HEK293 (cell line): Measurements from ENCODE around the gene DNER.

Experiments
- CTCF ChIP-seq: fragments of 450-650 bp; formaldehyde crosslinking; IDR thresholded peaks from 2 replicates; pipeline ENCODE4 v1.5.1; 2016; ENCODE audit warnings: missing biosample characterization, missing genetic modification characterization
- GLIS2 ChIP-seq: fragments of 450-650 bp; formaldehyde crosslinking; IDR thresholded peaks from 2 replicates; pipeline ENCODE4 v1.5.1; 2016; ENCODE audit warnings: missing biosample characterization, missing genetic modification characterization
- HOXD13 ChIP-seq: sonication (generic); formaldehyde crosslinking; IDR thresholded peaks from 2 replicates; pipeline ENCODE4 v1.8.0; 2022; ENCODE audit warnings: missing genetic modification reagents, borderline replicate concordance
- ZBTB1 ChIP-seq: fragments of 450-650 bp; formaldehyde crosslinking; IDR thresholded peaks from 2 replicates; pipeline ENCODE4 v1.5.1; 2016; ENCODE audit warnings: missing biosample characterization, missing genetic modification characterization
- ZNF121 ChIP-seq: fragments of 450-650 bp; formaldehyde crosslinking; IDR thresholded peaks from 2 replicates; pipeline ENCODE4 v1.5.1; 2016; ENCODE audit warnings: missing biosample characterization, missing genetic modification characterization
- ZSCAN16 ChIP-seq: fragments of 450-650 bp; formaldehyde crosslinking; IDR thresholded peaks from 2 replicates; pipeline ENCODE4 v1.5.1; 2016; ENCODE audit warnings: missing biosample characterization, missing genetic modification characterization
- ZSCAN5A ChIP-seq: fragments of 450-650 bp; formaldehyde crosslinking; IDR thresholded peaks from 2 replicates; pipeline ENCODE4 v1.5.1; 2016; ENCODE audit warnings: missing biosample characterization, missing genetic modification characterization
- TF ChIP-seq, protein P1 (sequence below): fragments of 450-650 bp; formaldehyde crosslinking; IDR thresholded peaks from 2 replicates; pipeline ENCODE4 v1.5.1; 2016; ENCODE audit warnings: missing biosample characterization, missing genetic modification characterization

DNA sequence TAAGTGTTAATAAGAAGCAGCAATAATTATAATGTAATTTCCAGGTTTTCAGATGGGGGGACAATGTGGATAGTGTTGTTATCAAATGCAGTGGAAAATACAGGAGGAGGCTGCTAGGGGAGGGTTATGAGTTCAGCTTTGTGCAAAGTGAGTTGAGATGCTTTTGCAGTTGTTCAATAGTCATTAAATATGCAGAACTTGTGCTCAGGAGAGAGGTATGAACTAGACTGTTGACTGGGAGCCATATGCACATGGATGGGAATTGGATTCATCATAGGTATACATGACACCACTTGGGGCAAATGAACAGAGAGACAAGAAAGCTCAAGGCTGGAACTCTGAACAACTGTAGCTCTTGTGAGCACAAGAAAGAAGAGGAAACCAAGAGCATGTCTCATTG lies 261.1 kb downstream of the DNER start:
- no peak for TF ChIP-seq CTCF (tag by site-specific recombination)
- TF ChIP-seq ZBTB1 (tag by site-specific recombination) = no peak
- no peak for TF ChIP-seq HOXD13 (CRISPR knock-in tag)
- TF ChIP-seq ZSCAN16 (tag by site-specific recombination) = no peak
- TF ChIP-seq ZSCAN5A = no peak
- TF ChIP-seq ZNF121 = no peak
- no peak for TF ChIP-seq GLIS2 (tag by site-specific recombination)
- TF ChIP-seq, protein P1, sequence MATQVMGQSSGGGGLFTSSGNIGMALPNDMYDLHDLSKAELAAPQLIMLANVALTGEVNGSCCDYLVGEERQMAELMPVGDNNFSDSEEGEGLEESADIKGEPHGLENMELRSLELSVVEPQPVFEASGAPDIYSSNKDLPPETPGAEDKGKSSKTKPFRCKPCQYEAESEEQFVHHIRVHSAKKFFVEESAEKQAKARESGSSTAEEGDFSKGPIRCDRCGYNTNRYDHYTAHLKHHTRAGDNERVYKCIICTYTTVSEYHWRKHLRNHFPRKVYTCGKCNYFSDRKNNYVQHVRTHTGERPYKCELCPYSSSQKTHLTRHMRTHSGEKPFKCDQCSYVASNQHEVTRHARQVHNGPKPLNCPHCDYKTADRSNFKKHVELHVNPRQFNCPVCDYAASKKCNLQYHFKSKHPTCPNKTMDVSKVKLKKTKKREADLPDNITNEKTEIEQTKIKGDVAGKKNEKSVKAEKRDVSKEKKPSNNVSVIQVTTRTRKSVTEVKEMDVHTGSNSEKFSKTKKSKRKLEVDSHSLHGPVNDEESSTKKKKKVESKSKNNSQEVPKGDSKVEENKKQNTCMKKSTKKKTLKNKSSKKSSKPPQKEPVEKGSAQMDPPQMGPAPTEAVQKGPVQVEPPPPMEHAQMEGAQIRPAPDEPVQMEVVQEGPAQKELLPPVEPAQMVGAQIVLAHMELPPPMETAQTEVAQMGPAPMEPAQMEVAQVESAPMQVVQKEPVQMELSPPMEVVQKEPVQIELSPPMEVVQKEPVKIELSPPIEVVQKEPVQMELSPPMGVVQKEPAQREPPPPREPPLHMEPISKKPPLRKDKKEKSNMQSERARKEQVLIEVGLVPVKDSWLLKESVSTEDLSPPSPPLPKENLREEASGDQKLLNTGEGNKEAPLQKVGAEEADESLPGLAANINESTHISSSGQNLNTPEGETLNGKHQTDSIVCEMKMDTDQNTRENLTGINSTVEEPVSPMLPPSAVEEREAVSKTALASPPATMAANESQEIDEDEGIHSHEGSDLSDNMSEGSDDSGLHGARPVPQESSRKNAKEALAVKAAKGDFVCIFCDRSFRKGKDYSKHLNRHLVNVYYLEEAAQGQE (tag by site-specific recombination) = no peak
